Endothelial cell of umbilical vein (primary cell): ENCODE results near the gene TAS2R5. TPM values are rescaled to one million over a fixed set of nuclear protein-coding genes. Genes with fewer than 3 reads are reported as not detected.

ENCODE experiments used
- BruUV-seq: library from RNA; stranded (reverse); fragments of 400-500 nt; replicated peaks from 2 replicates; lab custom pipeline; 2021; lab: Mats Ljungman, UMichigan
- CTCF ChIA-PET: fragments of 300-600, 350-600 bp; sonication (Branson Sonifier 250); formaldehyde crosslinking; loops from one replicate; lab custom pipeline; 2021; ENCODE audit warnings: antibody characterized with exemption, inconsistent platforms; lab: Charles Lee
- POLR2A ChIA-PET: fragments of 300-600, 350-600 bp; sonication (Branson Sonifier 250); formaldehyde crosslinking; loops from one replicate; lab custom pipeline; 2021; ENCODE audit warnings: antibody characterized with exemption, inconsistent platforms; lab: Charles Lee
- DNase-seq: peaks from one replicate; pipeline ENCODE4 v3.0.0-alpha.2; 2011; ENCODE audit warnings: low read depth, low spot score
- FAIRE-seq: peaks from 2 replicates; lab custom pipeline; 2011; peaks lifted over from hg19 to GRCh38; lab: Jason Lieb, UNC
- H2AFZ ChIP-seq: 2 replicates; pipeline ENCODE4 v1.6.0; 2012; ENCODE audit warnings: low read depth, low read length, control low read depth, inconsistent platforms
- H3K27ac ChIP-seq: 2 replicates; pipeline ENCODE4 v1.5.1; 2011; ENCODE audit warnings: low read depth, mild to moderate bottlenecking, control low read depth, low read length, moderate library complexity; ENCODE audit not compliant: insufficient read depth
- H3K27me3 ChIP-seq, 2 experiments: 2 replicates each; pipeline versions ENCODE4 v1.6.0 to v1.6.1; 2011; ENCODE audit warnings: low read length in 2 of 2, mixed read lengths in 1 of 2; ENCODE audit not compliant: control insufficient read depth in 2 of 2, insufficient read depth in 2 of 2
- H3K36me3 ChIP-seq, 2 experiments: 2 replicates in 1 of 2; 3 replicates in 1 of 2; pipeline ENCODE4 v1.5.1; 2011; ENCODE audit warnings: low read length in 2 of 2, mild to moderate bottlenecking in 1 of 2, moderate library complexity in 1 of 2; ENCODE audit not compliant: control insufficient read depth in 2 of 2, insufficient read depth in 2 of 2; ENCODE audit errors: extremely low read depth in 1 of 2
- H3K4me1 ChIP-seq: 3 replicates; pipeline ENCODE4 v1.5.1; 2011; ENCODE audit warnings: mild to moderate bottlenecking, low read length; ENCODE audit not compliant: control insufficient read depth, insufficient read depth; ENCODE audit errors: extremely low read depth
- H3K4me2 ChIP-seq: 2 replicates; pipeline ENCODE4 v1.6.1; 2011; ENCODE audit warnings: low read length, control low read depth, mixed read lengths; ENCODE audit not compliant: insufficient read depth
- H3K4me3 ChIP-seq, 3 experiments: fragments of 200-600 bp in 1 of 3; sonication (generic), shearing (Covaris generic) in 1 of 3; replicated peaks in 1 of 3; 2 replicates each; pipeline ENCODE4 v1.5.1; 2011 to 2016; ENCODE audit warnings: control low read depth in 3 of 3, low read length in 3 of 3, mild to moderate bottlenecking in 2 of 3, inconsistent platforms in 1 of 3, low read depth in 1 of 3, moderate library complexity in 1 of 3; ENCODE audit not compliant: insufficient read depth in 1 of 3
- H3K79me2 ChIP-seq: 2 replicates; pipeline ENCODE4 v1.6.0; 2012; ENCODE audit warnings: low read length, inconsistent platforms; ENCODE audit not compliant: control insufficient read depth, insufficient read depth
- H3K9ac ChIP-seq: replicated peaks from 2 replicates; pipeline ENCODE3; 2011; ENCODE audit warnings: low read length, control low read depth; ENCODE audit not compliant: insufficient read depth; ENCODE audit errors: extremely low read depth
- H3K9me1 ChIP-seq: replicated peaks from 3 replicates; pipeline ENCODE4 v1.6.0; 2011; ENCODE audit warnings: mild to moderate bottlenecking, low read length; ENCODE audit not compliant: control insufficient read depth, insufficient read depth; ENCODE audit errors: extremely low read depth
- H3K9me3 ChIP-seq: replicated peaks from 2 replicates; pipeline ENCODE4 v1.5.1; 2012; ENCODE audit warnings: low read length, inconsistent platforms; ENCODE audit not compliant: control insufficient read depth, insufficient read depth
- H4K20me1 ChIP-seq: replicated peaks from 2 replicates; pipeline ENCODE3; 2011; ENCODE audit warnings: mild to moderate bottlenecking, low read length; ENCODE audit not compliant: control insufficient read depth, insufficient read depth; ENCODE audit errors: extremely low read depth
- CTCF ChIP-seq, 2 donors: IDR thresholded peaks; 1 replicate in 1 of 2; 2 replicates in 1 of 2; pipeline ENCODE4 v1.5.1; 2011; ENCODE audit warnings: low read length in 2 of 2, mild to moderate bottlenecking in 2 of 2, moderate library complexity in 2 of 2, control low read depth in 1 of 2, inconsistent platforms in 1 of 2, low read depth in 1 of 2; ENCODE audit not compliant: insufficient read depth in 1 of 2; ENCODE audit errors: extremely low read depth in 1 of 2
- EZH2 ChIP-seq: IDR thresholded peaks from 2 replicates; pipeline ENCODE4 v1.6.1; 2012; ENCODE audit warnings: borderline replicate concordance, low read depth, mild to moderate bottlenecking, moderate library complexity, low read length, inconsistent platforms; ENCODE audit not compliant: severe bottlenecking
- FOS ChIP-seq: IDR thresholded peaks from 2 replicates; pipeline ENCODE4 v1.6.1; 2011; ENCODE audit warnings: mild to moderate bottlenecking, low read length, moderate library complexity, borderline replicate concordance; ENCODE audit not compliant: insufficient read depth
- GATA2 ChIP-seq: IDR thresholded peaks from 2 replicates; pipeline ENCODE4 v1.7.0; 2011; ENCODE audit warnings: low read depth, mild to moderate bottlenecking, moderate library complexity, mixed read lengths, low read length; ENCODE audit not compliant: insufficient read length, insufficient read depth
- JUN ChIP-seq: IDR thresholded peaks from 2 replicates; pipeline ENCODE4 v1.6.1; 2011; ENCODE audit warnings: borderline replicate concordance, low read depth; ENCODE audit not compliant: insufficient read length, insufficient read depth
- MAX ChIP-seq: IDR thresholded peaks from 2 replicates; pipeline ENCODE4 v1.6.1; 2011; ENCODE audit not compliant: insufficient read depth, insufficient read length
- MYC ChIP-seq: IDR thresholded peaks from one replicate; pipeline ENCODE4 v1.6.1; 2011; ENCODE audit warnings: mild to moderate bottlenecking, low read depth, low read length
- POLR2A ChIP-seq: IDR thresholded peaks from 2 replicates; pipeline ENCODE4 v1.6.1; 2012; ENCODE audit warnings: low read depth, mild to moderate bottlenecking, control low read depth, low read length
- POLR2AphosphoS5 ChIP-seq: IDR thresholded peaks from 2 replicates; pipeline ENCODE4 v1.6.1; 2012; ENCODE audit warnings: low read depth, mild to moderate bottlenecking, control low read depth, low read length, moderate library complexity; ENCODE audit not compliant: insufficient read depth
- dilution Hi-C: fragments of 300-500 bp; cut with MboI; formaldehyde crosslinking; loops from one replicate; pipeline ENCODE4 v1.15.0; 2019; ENCODE audit warnings: low sequenced_read_pairs; ENCODE audit not compliant: extremely low pct_ligation_motif_present
- intact Hi-C: fragments of 100-400 bp; cut with micrococcal nuclease; formaldehyde crosslinking; loops from one replicate; pipeline ENCODE4 v1.10.0; 2022
- polyA plus RNA-seq, 4 experiments: library from polyadenylated mRNA; depleted of rRNA in 3 of 4; stranded (reverse) in 3 of 4; unstranded in 1 of 4; fragments of >200 nt; gene quantifications; 2 replicates each; pipeline versions ENCODE4 v1.2.1 to v1.2.3, GENCODE V29; 2011 to 2012; ENCODE audit warnings: missing spikeins in 1 of 4
- total RNA-seq: library from RNA; stranded (reverse); gene quantifications from 2 replicates; pipeline ENCODE4 v1.2.3, GENCODE V29; 2021

The TAS2R5 gene
- total and polyA plus RNA-seq, 2 donors (not counting 3 experiments of a cell fraction or from before 2014, with no cell fraction given): 1.6 to 2.0 TPM

- ChIA-PET POLR2A (no interaction called here), CTCF (no interaction called here)
- no peak for DNase-seq
- no peak overlapping the region for H3K4me3 ChIP-seq
- no peak for FAIRE-seq
- H3K27me3 ChIP-seq: no peaks in the 10 kb centered on the region
- intact Hi-C loops (no loop called here), dilution Hi-C loops (no loop called here)
- H2AFZ ChIP-seq: no peak overlapping the region
- TF ChIP-seq POLR2A (no peak), MAX (no peak), MYC (no peak), POLR2AphosphoS5 (no peak), GATA2 (no peak), JUN (no peak), FOS (no peak), CTCF (IDR thresholded peaks at IDR 0.05; ENCODE audit: extremely low read depth in 1 of 2, insufficient read depth in 1 of 2, low read depth in 1 of 2, low read length in 2 of 2) (no peak), EZH2 (no peak)
- H4K20me1 ChIP-seq: no peaks in the 10 kb centered on the region
- no peaks in the 10 kb centered on the region for H3K79me2 ChIP-seq
- no peak overlapping the region for H3K27ac ChIP-seq
- no peak overlapping the region for H3K9ac ChIP-seq
- no TSS peak for BruUV-seq
- no peaks in the 10 kb centered on the region for H3K4me1 ChIP-seq
- no peak overlapping the region for H3K4me2 ChIP-seq
- H3K9me1 ChIP-seq: no peaks in the 10 kb centered on the region
- no peaks in the 10 kb centered on the region for H3K36me3 ChIP-seq
- H3K9me3 ChIP-seq: no peaks in the 10 kb centered on the region
Measured at GRCh38 chr7:141837683-141838082, 47.7 kb downstream of the TAS2R5 start.
